Hematopoietic multipotent progenitor cell treated with erythropoietin and hydrocortisone succinate and interleukin-3 and kit ligand, for 17 days (in vitro differentiated cells): ENCODE measurements around the gene DEPP1.

ENCODE experiments used
- DNase-seq: peaks from one replicate; pipeline ENCODE4 v3.0.0-alpha.2; 2015; ENCODE audit warnings: low spot score

The DEPP1 gene

GRCh38 chr10:44933451-44934321 lies 44.9 kb downstream of the DEPP1 start:
- DNase-seq: no peak

- DNase-seq: peak; percentile 29
Observed at GRCh38 chr10:44932517-44933450, 45.8 kb downstream of the DEPP1 start.

GRCh38 chr10:44931621-44932516 lies 46.7 kb downstream of the DEPP1 start:
- DNase-seq: no peak

- DNase-seq: no peak
Observed at GRCh38 chr10:44930904-44931620, 47.5 kb downstream of the DEPP1 start.

GRCh38 chr10:44929356-44930255 lies 49.0 kb downstream of the DEPP1 start:
- DNase-seq: no peak

GRCh38 chr10:44928462-44928861 lies 50.1 kb downstream of the DEPP1 start:
- no peak for DNase-seq

GRCh38 chr10:44927352-44927751 lies 51.3 kb downstream of the DEPP1 start:
- DNase-seq: no peak

- no peak for DNase-seq
Observed at GRCh38 chr10:44926751-44927351, 51.8 kb downstream of the DEPP1 start.
